Central memory CD8-positive, alpha-beta T cell (primary cell): ENCODE results near the gene HLA-E.
A peak's percentile ranks its signal among the peaks of the same experiment; 100 is the strongest.
"Not testable (repeated sequence)": the region's sequence is repeated elsewhere in the genome, so short reads cannot be mapped to it uniquely, and the experiment has no call there.

ENCODE experiments used
- ATAC-seq: fragments of 150-1000 bp; cut with Tn5 transposase; replicated peaks from 2 replicates; pipeline ENCODE4 v1.10.0; 2022; ENCODE audit warnings: mild to moderate bottlenecking, moderate FRiP score, moderate number of reproducible peaks; ENCODE audit not compliant: poor library complexity, severe bottlenecking; ENCODE audit errors: extremely low read depth
- DNase-seq, 2 donors: peaks; one replicate each; pipeline ENCODE4 v3.0.0; 2021; ENCODE audit warnings: low spot score in 2 of 2
- H3K27ac Mint-ChIP-seq: one replicate; pipeline ENCODE4 v1.8.0; 2022; ENCODE audit warnings: low read depth, mild to moderate bottlenecking, moderate library complexity, mixed read lengths
- H3K27me3 Mint-ChIP-seq: one replicate; pipeline ENCODE4 v1.8.0; 2022; ENCODE audit warnings: mixed read lengths
- H3K36me3 Mint-ChIP-seq: one replicate; pipeline ENCODE4 v1.8.0; 2022; ENCODE audit warnings: mild to moderate bottlenecking, moderate library complexity, mixed read lengths; ENCODE audit not compliant: insufficient read depth
- H3K4me1 Mint-ChIP-seq: one replicate; pipeline ENCODE4 v1.8.0; 2022; ENCODE audit warnings: mixed read lengths
- H3K4me3 Mint-ChIP-seq: one replicate; pipeline ENCODE4 v1.8.0; 2022; ENCODE audit warnings: mild to moderate bottlenecking, moderate library complexity, mixed read lengths
- H3K9me3 Mint-ChIP-seq: one replicate; pipeline ENCODE4 v1.8.0; 2022; ENCODE audit warnings: mixed read lengths

The HLA-E gene

DNA sequence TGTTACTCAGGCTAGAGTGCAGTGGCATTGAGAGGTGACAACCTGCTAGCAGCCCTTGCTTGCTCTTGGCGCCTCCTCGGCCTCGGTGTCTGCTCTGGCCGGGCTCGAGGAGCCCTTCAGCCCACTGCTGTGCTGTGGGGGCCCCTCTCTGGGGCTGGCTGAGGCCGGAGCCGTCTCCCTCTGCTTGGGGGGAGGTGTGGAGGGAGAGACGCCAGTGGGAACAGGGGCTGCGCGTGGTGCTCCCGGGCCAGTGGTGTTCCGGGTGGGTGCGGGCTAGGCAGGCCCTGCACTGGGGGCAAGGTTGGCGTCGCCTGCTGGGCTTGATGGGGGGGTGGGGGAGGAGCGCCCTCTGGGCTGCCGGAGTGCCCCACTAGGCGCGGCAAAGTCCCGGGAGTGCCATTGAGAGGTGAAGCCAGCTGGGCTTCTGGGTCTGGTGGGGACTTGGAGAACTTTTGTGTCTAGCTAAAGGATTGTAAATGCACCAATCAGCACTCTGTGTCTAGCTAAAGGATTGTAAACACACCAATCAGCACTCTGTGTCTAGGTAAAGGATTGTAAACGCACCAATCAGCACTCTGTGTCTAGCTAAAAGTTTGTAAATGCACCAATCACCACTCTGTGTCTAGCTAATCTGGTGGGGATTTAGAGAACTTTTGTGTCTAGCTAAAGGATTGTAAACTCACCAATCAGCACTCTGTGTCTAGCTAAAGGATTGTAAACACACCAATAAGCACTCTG, 28.6 kb downstream of the HLA-E start:
- not testable (repeated sequence) for ATAC-seq

DNA sequence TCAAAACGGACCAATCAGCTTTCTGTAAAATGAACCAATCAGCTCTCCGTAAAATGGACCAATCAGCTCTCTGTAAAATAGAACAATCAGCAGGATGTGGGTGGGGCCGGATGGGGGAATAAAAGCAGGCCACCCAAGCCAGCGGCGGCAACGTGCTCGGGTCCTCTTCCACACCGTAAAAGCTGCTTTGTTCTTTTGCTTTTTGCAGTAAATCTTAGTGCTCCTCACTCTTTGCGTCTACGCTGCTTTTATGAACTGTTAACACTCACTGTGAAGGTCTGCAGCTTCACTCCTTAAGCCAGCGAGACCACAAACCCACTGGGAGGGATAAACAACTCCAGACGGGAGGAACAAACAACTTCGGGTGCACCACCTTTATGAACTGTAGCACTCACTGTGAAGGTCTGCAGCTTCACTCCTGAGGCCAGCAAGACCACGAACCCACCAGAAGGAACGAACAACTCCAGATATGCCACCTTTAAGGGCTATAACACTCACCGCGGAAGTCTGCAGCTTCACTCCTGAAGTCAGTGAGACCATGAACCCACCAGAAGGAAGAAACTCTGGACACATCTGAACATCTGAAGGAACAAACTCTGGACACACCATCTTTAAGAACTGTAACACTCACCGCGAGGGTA, 29.3 kb downstream of the HLA-E start:
- DNase-seq, H3K9me3 Mint-ChIP-seq, H3K27ac Mint-ChIP-seq, ATAC-seq, H3K27me3 Mint-ChIP-seq: not testable (repeated sequence)
- Mint-ChIP-seq H3K4me1 (peaks cover 45% of the 10 kb centered on the region), H3K36me3 (peaks cover 13% of the 10 kb centered on the region), H3K4me3 (peak overlapping the region; percentile 9)

More for the DNA sequence above, 28.6 kb downstream of the HLA-E start:
- not testable (repeated sequence) for H3K27ac Mint-ChIP-seq, H3K9me3 Mint-ChIP-seq, H3K27me3 Mint-ChIP-seq, DNase-seq
- Mint-ChIP-seq H3K36me3 (peaks cover 13% of the 10 kb centered on the region), H3K4me3 (peak overlapping the region; percentile 9), H3K4me1 (peaks cover 38% of the 10 kb centered on the region)

DNA sequence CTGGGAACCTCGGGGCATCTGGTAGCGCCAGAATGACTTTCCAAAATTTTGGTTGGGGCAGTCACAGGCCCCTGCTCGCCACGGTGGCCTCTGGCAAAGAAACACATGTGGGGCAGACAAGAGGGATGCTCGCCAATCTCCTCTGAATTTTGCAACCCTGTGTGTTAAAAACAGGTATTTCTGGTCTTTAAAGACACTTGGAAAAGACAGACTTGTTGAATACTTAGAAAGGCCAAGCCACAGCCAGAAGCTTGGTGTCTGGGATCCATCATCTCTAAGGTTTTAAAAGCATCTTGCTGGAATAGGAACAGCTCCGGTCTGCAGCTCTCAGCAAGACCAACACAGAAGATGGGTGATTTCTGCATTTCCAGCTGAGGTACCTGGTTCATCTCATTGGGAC, 31.2 kb downstream of the HLA-E start:
- ATAC-seq (no peak), DNase-seq (no peak)
- Mint-ChIP-seq H3K4me1 (peaks cover 49% of the 10 kb centered on the region), H3K36me3 (peaks cover 12% of the 10 kb centered on the region), H3K27me3 (no peaks in the 10 kb centered on the region), H3K4me3 (no peak overlapping the region), H3K9me3 (no peaks in the 10 kb centered on the region), H3K27ac (no peak overlapping the region)

DNA sequence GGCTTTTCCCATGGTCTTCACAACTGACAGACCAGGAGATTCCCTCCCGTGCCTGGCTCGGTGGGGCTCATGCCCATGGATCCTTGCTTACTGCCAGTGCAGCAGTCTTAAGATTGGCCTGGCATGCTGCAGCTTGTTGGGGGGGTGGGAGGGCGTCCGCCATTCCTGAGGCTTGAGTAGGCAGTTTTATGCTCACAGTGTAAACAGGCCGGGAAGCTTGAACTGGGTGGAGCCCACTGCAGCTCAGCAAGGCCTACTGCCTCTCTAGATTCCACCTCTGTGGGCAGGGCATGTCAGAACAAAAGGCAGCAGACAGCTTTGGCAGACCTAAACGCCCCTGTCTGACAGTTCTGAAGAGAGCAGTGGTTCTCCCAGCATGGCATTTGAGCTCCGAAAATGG, 31.8 kb downstream of the HLA-E start:
- not testable (repeated sequence) for H3K27ac Mint-ChIP-seq, DNase-seq, H3K4me3 Mint-ChIP-seq, ATAC-seq, H3K27me3 Mint-ChIP-seq, H3K9me3 Mint-ChIP-seq, H3K36me3 Mint-ChIP-seq
- H3K4me1 Mint-ChIP-seq, result peaks cover 45% of the 10 kb centered on the region

DNA sequence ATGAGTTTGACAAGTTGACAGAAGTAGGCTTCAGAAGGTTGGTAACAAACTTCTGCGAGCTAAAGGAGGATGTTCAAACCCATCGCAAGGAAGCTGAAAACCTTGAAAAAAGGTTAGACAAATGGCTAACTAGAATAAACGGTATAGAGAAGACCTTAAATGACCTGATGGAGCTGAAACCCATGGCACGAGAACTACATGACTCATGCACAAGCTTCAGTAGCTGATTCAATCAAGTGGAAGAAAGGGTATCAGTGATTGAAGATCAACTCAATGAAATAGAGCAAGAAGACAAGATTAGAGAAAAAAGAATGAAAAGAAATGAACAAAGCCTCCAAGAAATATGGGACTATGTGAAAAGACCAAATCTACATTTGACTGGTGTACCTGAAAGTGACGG, 32.6 kb downstream of the HLA-E start:
- not testable (repeated sequence) for ATAC-seq, H3K9me3 Mint-ChIP-seq, H3K36me3 Mint-ChIP-seq, H3K27ac Mint-ChIP-seq, H3K27me3 Mint-ChIP-seq, H3K4me3 Mint-ChIP-seq, DNase-seq
- H3K4me1 Mint-ChIP-seq, result peaks cover 37% of the 10 kb centered on the region

DNA sequence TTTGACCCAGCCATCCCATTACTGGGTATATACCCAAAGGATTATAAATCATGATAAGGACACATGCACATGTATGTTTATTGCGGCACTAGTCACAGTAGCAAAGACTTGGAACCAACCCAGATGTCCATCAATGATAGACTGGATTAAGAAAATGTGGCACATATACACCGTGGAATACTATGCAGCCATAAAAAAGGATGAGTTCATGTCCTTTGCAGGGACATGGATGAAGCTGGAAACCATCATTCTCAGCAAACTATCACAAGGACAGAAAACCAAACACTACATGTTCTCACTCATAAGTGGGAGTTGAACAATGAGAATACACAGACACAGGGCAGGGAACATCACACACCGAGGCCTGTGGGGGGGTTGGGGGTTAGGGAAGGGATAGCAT, 37.1 kb downstream of the HLA-E start:
- ATAC-seq, H3K27ac Mint-ChIP-seq, H3K27me3 Mint-ChIP-seq, DNase-seq, H3K9me3 Mint-ChIP-seq, H3K36me3 Mint-ChIP-seq, H3K4me3 Mint-ChIP-seq: not testable (repeated sequence)
- H3K4me1 Mint-ChIP-seq, result peaks cover 57% of the 10 kb centered on the region

DNA sequence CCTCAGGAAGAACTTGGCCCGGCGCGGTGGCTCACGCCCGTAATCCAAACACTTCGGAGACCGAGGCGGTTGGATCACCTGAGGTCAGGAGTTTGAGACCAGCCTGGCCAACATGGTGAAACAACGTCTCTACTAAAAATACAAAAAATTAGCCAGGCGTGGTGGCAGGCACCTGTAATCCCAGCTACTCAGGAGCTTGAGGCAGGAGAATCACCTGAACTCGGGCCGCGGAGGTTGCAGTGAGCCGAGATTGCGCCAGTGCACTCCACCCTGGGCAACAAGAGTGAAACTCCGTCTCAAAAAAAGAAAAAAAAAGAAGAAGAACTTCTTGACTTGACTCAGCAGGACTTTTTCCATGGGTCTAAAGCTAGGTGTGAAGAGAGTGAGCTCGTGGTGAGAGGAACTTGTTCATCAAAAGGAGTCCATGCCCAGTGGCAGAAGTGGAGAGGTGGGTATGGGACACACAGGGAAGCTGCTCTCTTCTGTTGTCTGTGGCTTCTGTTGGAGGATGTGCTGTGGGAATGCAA, 40.1 kb downstream of the HLA-E start:
- peak; percentile 39 for ATAC-seq
- DNase-seq, H3K27me3 Mint-ChIP-seq, H3K9me3 Mint-ChIP-seq: not testable (repeated sequence)
- Mint-ChIP-seq H3K4me3 (peak overlapping the region; percentile 40), H3K27ac (peak overlapping the region; percentile 10), H3K36me3 (peaks cover 15% of the 10 kb centered on the region), H3K4me1 (peaks cover 55% of the 10 kb centered on the region)

DNA sequence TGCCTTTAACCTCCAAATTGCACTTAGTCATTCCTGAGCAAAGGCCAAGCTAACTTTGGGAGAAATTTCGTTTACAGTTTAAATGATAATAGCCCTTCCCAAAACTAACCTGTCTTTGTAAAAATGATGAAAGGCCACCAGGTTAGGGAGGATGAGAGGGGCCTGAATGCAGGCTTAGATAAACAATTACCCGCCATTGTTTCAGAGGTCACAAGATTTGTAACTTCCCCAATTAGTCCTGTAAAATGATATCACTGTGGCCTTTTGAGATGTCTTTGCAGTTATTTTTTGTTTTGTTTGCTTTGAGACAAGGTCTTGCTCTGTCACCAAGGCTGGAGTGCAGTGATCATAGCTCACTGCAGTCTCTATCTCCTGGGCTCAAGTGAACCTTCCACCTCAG, 40.7 kb downstream of the HLA-E start:
- H3K4me1 Mint-ChIP-seq, result peaks cover 51% of the 10 kb centered on the region
- peaks cover 15% of the 10 kb centered on the region for H3K36me3 Mint-ChIP-seq
- DNase-seq, result no peak
- H3K9me3 Mint-ChIP-seq, result no peaks in the 10 kb centered on the region
- peak overlapping the region; percentile 10 for H3K27ac Mint-ChIP-seq
- no peaks in the 10 kb centered on the region for H3K27me3 Mint-ChIP-seq
- ATAC-seq, result no peak
- H3K4me3 Mint-ChIP-seq, result peak overlapping the region; percentile 32

DNA sequence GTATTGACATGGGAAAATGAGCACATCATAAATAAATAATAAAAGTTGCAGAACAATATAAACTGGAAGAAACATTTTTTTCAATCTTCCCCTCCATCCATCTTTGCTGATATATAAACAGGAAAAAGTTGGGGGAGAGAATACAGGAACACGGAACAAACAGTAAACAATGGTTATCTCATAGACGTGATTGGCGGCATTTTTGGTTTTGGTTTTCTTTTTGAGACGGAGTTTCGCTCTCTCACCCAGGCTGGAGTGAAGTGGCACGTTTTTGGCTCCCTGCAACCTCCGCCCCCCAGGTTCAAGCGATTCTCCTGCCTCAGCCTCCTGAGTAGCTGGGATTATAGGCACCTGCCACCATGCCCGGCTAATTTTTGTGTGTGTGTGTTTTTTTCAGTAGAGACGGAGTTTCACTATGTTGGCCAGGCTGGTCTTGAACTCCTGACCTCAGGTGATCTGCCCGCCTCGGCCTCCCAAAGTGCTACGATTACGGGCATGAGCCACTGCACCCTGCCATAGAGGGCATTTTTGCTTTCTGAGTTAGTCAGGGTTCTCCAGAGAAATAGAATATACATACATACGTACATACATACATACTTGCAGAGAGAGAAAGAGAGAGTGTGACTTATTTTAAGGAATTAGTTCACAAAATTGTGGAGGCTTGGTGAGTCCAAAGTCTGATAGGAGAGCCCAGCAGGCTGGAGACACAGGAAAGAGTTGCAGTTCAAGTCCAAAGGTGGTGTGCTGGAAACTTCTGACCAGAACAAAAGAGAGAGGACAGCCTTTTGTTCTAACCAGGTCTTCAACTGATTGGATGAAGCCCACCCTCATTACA, 44.4 kb downstream of the HLA-E start:
- peaks cover 16% of the 10 kb centered on the region for H3K36me3 Mint-ChIP-seq
- no peak for DNase-seq
- H3K4me1 Mint-ChIP-seq, result peaks cover 38% of the 10 kb centered on the region
- H3K27ac Mint-ChIP-seq, result peak overlapping the region; percentile 86
- peak overlapping the region; percentile 69 for H3K4me3 Mint-ChIP-seq
- H3K9me3 Mint-ChIP-seq, result no peaks in the 10 kb centered on the region
- ATAC-seq, result peak; percentile 46
- H3K27me3 Mint-ChIP-seq, result no peaks in the 10 kb centered on the region

DNA sequence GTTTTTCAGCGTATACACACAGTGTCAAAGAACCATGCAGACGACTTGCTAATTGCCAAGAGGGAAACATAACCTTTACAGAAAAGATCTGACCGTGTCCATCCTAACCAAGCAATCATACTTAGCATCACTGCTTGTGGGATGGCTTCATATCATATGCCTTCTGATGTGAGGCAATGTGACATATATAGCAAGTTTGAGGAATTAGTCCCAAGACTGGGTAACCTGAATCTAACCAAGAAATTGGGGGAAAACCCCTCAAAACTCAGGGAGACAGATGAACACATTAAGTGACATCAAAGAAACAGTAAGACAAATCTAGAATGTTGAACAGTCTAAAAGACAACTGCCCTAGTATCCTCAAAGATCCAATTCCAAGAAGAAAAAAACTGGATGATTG, 48.6 kb downstream of the HLA-E start:
- DNase-seq (no peak), ATAC-seq (no peak)
- no peaks in the 10 kb centered on the region for H3K9me3 Mint-ChIP-seq
- peaks cover 26% of the 10 kb centered on the region for H3K4me1 Mint-ChIP-seq
- peaks cover 11% of the 10 kb centered on the region for H3K36me3 Mint-ChIP-seq
- H3K27me3 Mint-ChIP-seq, result no peaks in the 10 kb centered on the region
- H3K27ac Mint-ChIP-seq, result no peak overlapping the region
- H3K4me3 Mint-ChIP-seq, result no peak overlapping the region

DNA sequence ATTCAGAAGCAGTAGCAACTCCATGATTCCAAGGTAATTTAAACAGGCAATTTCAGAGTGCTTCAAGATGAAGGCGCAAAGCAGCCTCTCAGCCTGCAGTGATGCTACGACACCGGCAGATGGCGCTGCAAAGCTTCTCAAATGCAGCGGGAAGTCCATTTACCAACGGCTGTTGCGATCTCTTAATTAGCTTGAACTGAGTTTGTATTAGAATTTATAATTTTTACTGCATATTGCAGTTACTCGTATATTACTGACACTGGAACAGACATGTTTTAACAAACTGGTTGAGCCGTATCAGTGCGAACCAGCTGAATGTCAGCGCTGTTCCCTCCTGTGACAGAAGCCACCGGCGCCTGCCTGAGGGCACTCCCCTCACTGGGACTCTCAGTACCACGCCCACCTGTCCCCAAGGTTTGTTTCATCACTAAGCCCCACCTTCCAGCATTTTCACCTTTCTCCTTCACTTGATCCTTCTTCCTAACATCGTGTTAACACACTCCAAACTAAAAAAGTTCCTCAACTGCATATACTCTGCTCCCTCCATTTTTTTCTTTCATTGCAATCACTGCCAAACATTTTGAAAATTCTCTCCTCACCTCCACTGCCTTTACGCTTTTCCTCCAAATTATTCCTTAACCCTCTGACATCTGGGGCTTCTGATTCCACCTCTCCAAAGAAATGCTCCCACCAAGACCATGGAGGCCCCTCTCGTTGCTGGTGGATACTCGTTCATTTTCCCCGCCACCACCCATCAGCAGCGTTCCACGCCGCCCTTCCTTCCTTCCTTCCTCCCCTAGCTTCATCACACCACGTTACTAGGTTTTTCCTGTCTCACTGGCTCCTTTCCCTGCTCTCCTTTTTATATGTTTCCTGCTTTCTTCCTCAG, 52.5 kb downstream of the HLA-E start:
- H3K4me3 Mint-ChIP-seq, result peak overlapping the region; percentile 82

DNA sequence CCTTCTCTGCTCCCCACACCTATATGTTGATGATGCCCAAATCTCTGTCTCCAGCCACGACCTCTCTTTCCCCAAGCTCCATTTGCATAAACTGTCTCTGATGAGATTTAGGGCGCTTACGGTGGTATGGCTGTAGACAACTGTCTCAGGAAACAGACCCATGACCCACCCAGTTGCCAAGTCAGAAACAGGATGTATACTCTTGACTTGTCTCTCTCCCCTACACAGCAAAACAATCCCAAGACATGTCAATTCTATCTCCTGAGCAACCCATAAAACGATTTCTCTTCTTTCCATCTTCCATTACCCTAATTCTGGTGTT, 53.1 kb downstream of the HLA-E start:
- Mint-ChIP-seq H3K36me3 (peaks cover 10% of the 10 kb centered on the region), H3K9me3 (no peaks in the 10 kb centered on the region), H3K27ac (peak overlapping the region; percentile 87), H3K4me3 (peak overlapping the region; percentile 82), H3K27me3 (no peaks in the 10 kb centered on the region), H3K4me1 (peaks cover 33% of the 10 kb centered on the region)
- peak; percentile 76 for ATAC-seq
- DNase-seq, result peak in 1 of 2 donors; percentile 35

More for the DNA sequence above, 52.5 kb downstream of the HLA-E start:
- Mint-ChIP-seq H3K36me3 (peaks cover 8% of the 10 kb centered on the region), H3K27ac (peak overlapping the region; percentile 87), H3K9me3 (no peaks in the 10 kb centered on the region), H3K27me3 (no peaks in the 10 kb centered on the region), H3K4me1 (peaks cover 33% of the 10 kb centered on the region)
- ATAC-seq (peak; percentile 64), DNase-seq (peak; percentile 65 to 66)
